GM19438 (cell line): Measurements from ENCODE around the gene CTDSP2.
A peak's percentile ranks its signal among the peaks of the same experiment; 100 is the strongest.
"Not testable (repeated sequence)": the region's sequence is repeated elsewhere in the genome, so short reads cannot be mapped to it uniquely, and the experiment has no call there.

Experiments used
- ATAC-seq: cut with Tn5 transposase; IDR thresholded peaks from one replicate; pipeline ENCODE4 v1.9.1; 2021; ENCODE audit warnings: low read depth; ENCODE audit not compliant: unreplicated experiment

Gene CTDSP2

GRCh38 chr12:57846577-57847319 is at the start of gene CTDSP2:
TSS of gene CTDSP2 (minus strand) at chr12:57846729. CDS start at chr12:57846435, 294 bp downstream.
- peak; percentile 44 for ATAC-seq

DNA sequence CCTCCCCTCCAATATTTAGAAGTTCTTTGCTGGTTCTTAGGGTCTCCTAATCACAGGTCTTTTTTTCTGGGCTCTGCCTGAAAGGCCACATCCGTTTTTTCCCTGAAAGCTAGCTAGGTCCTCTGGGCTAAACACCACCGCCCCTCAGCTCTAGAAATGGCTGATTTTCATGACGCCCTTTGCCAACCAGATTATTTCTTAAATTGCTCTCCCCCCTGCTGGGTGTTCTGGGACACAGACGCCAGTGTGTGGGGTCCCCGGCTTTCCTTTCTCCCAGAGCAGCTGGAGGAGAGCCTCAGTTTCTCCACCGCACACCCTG is 49.5 kb upstream of the CTDSP2 start:
- no peak for ATAC-seq

DNA sequence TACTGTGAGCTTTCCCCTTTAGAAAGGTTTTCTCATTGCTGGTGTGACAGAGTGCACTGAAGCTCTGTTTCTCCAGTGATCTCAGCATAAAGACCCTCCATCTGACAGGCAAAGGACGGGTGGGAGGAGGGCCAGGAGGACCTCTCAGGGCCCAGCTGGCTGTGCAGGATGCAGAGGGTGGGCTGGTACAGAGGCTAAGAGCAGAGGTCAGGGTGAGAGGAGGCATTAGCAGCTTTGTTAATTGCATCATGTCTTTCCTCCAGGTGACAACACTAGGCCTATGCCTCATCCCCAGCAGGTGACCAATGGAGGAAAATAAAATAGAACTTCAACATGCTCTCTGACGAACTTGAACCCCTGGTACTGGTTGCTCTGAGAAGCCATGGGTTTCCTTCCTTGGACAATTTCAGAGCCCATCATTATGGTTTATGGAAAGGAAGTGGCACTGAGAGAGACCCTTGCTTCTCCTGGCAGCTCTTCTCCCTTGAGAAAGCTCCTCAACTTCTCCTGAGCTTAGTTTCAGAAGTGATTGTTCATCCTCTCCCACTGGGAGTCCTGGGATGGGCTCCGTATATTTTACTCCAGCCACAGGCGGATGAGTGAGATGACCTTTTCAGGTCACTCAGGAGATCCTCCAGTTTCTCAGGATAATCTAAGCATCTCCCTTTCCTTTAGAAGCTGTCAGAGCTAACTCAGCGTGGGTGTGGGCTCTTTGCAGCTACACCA is 49.0 kb upstream of the CTDSP2 start:
- ATAC-seq = no peak

GRCh38 chr12:57894399-57895292 is 48.1 kb upstream of the CTDSP2 start:
- ATAC-seq = no peak

- no peak for ATAC-seq
Observed at GRCh38 chr12:57893431-57894353, 47.2 kb upstream of the CTDSP2 start.

GRCh38 chr12:57892232-57892972 is 45.9 kb upstream of the CTDSP2 start:
- ATAC-seq = no peak

DNA sequence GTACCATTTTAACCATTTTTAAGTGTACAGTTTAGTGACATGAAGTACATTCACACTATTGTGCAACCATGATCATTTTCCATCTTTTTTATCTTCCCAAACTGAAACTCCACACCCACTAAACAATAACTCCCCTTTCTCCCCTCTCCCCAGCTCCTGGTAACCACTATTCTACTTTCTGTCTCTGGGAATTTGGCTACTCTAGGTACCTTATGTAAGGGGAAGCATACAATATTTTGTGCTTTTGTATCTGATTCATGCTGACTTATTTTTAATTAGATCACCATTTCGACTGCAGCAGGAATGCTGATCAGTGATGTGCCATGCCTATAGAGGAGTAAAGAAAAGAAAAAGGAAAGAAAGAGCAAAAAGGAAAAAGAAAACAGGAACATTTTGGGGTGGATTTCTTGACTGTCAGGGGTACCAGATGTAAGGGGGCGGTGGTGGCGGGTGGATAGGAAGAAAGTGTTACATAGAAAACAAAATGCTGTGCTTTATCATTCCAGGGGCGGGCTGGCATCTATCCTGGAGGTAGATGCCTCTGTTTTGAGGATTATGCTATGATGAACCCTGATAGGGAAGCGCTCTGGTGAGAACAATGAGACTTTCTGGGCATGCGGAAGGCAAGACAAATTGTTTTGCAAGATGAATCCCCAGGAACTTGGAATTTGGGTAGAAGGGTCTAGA is 45.2 kb upstream of the CTDSP2 start:
- no peak for ATAC-seq

- no peak for ATAC-seq
Observed at GRCh38 chr12:57890191-57891115, 43.9 kb upstream of the CTDSP2 start.

GRCh38 chr12:57889500-57889989 is 43.0 kb upstream of the CTDSP2 start:
- no peak for ATAC-seq

DNA sequence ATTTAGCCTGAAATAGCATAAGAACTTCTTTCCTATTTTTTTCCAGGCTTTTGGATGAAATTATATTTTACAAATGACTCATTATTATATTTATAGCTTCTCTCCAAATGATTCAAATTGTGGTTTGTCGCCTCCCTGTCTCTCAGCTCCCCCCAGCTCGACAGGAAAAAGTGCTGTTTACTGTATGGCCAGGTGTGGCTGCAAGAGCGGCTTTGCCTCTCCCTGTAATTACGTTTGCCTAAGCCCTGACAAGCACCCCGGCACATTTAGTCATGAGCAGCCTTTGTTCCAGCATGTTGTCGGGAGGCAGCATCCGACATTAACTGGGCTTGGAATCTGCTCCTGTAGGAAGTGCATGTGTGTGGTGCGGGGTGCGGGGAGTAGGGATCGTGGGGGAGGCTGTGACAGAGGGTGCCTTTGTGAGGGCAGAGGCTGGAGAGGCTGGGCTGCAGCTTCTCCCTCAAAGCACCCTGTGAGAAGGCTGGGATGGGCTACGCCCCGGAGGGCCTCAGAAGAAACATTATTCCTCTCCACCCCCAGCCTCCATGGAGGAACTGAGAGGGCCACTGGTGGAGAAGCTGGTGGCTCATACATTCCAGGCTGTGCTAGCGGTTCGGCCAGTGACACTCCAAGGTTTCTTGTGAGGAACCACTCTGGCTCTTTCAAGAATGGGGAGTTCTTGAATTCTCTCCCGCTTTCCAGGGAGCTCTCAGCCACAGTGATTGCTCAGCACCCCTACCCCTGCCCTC is 42.1 kb upstream of the CTDSP2 start:
- ATAC-seq = no peak

GRCh38 chr12:57887631-57888408 is 41.3 kb upstream of the CTDSP2 start:
- no peak for ATAC-seq

GRCh38 chr12:57886964-57887363 is 40.4 kb upstream of the CTDSP2 start:
- not testable (repeated sequence) for ATAC-seq

DNA sequence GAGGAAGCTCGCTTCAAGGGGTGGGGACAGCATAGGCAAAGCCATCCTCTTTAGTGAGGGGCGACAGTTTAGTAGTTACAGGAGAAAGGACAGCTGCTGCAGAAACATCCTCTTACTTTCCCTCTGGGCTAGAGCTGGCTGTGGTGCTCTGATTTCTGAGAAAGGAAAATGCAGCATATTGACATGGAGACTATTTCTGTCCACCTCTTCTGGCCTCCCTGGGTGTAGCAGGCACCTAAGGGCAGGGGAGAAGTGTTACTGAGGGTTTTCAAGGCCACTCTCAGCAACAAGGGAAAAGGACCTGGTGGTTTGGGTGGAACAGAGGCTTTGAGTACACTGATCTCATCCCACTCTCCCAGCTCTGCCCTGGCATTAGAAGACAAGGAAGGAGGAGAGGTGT is 40.0 kb upstream of the CTDSP2 start:
- no peak for ATAC-seq

DNA sequence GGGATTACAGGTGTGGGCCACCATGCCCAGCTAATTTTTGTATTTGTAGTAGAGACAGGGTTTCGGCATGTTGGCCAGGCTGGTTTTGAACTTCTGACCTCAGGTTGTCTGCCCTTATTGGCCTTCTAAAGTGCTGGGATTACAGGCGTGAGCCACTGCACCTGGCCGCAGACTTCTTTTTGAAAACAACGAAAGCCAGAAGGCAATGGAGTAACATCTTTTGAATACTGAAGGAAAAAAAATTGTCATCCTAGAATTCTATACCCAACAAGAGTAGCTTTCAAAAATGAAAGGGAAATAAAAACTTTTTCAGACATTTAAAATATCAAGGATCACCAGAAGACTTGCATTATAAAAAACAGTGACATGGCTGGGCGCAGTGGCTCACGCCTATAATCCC is 38.7 kb upstream of the CTDSP2 start:
- no peak for ATAC-seq

DNA sequence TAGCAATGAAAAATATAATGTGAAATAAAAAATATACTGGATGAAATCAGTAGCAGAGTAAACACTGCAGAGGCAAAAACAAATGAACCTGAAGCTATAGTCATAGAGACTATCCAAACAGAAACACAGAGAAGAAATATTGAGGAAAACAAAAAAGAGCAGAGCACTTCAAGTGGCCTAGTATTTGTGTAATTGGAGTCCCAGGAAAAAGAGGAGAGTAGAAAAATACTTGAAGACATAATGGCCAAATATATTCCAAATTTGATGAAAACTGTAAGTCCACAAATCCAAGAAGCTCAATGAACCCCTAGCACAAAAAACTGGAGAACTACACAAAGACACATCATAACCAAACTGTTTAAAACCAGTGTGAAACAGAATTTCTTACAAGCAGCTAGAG is 37.2 kb upstream of the CTDSP2 start:
- ATAC-seq = no peak

- no peak for ATAC-seq
Observed at GRCh38 chr12:57883057-57883456, 36.5 kb upstream of the CTDSP2 start.
